Fibroblast of lung (primary cell): Measurements from ENCODE around the gene DPP6. TPM values are rescaled to one million over a fixed set of nuclear protein-coding genes. Genes with fewer than 3 reads are reported as not detected.
A peak's percentile ranks its signal among the peaks of the same experiment; 100 is the strongest.
"Not testable (repeated sequence)": the region's sequence is repeated elsewhere in the genome, so short reads cannot be mapped to it uniquely, and the experiment has no call there.

Experiments used
- DNase-seq, 2 donors: peaks; one replicate each; pipeline versions ENCODE4 v3.0.0 to v3.0.0-alpha.2; 2010; ENCODE audit warnings: low read depth in 2 of 2
- H2AFZ ChIP-seq: 2 replicates; pipeline ENCODE4 v1.5.1; 2012; ENCODE audit warnings: low read length, control low read depth, inconsistent platforms
- H3K27ac ChIP-seq: 2 replicates; pipeline ENCODE4 v1.5.1; 2011; ENCODE audit warnings: low read length, control low read depth; ENCODE audit not compliant: insufficient read depth
- H3K27me3 ChIP-seq: 2 replicates; pipeline ENCODE4 v1.5.1; 2011; ENCODE audit warnings: mild to moderate bottlenecking, low read length; ENCODE audit not compliant: control insufficient read depth, insufficient read depth
- H3K36me3 ChIP-seq: 2 replicates; pipeline ENCODE4 v1.5.1; 2011; ENCODE audit warnings: low read length; ENCODE audit not compliant: control insufficient read depth, insufficient read depth
- H3K4me1 ChIP-seq: 2 replicates; pipeline ENCODE4 v1.5.1; 2011; ENCODE audit warnings: low read length; ENCODE audit not compliant: control insufficient read depth, insufficient read depth; ENCODE audit errors: extremely low read depth
- H3K4me2 ChIP-seq: 2 replicates; pipeline ENCODE4 v1.5.1; 2011; ENCODE audit warnings: low read length, control low read depth; ENCODE audit not compliant: insufficient read depth; ENCODE audit errors: extremely low read depth
- H3K4me3 ChIP-seq, 4 experiments: fragments of 200-600 bp in 1 of 4; sonication (generic) in 1 of 4; replicated peaks in 1 of 4; 2 replicates each; pipeline ENCODE4 v1.5.1; 2011 to 2016; ENCODE audit warnings: low read length in 4 of 4, low read depth in 3 of 4, mild to moderate bottlenecking in 3 of 4, control low read depth in 2 of 4, inconsistent platforms in 1 of 4, mixed read lengths in 1 of 4; ENCODE audit not compliant: insufficient read depth in 1 of 4; ENCODE audit errors: control extremely low read depth in 1 of 4
- H3K79me2 ChIP-seq: 2 replicates; pipeline ENCODE4 v1.5.1; 2012; ENCODE audit warnings: mild to moderate bottlenecking, low read length, inconsistent platforms; ENCODE audit not compliant: control insufficient read depth, insufficient read depth
- H3K9ac ChIP-seq: 2 replicates; pipeline ENCODE4 v1.5.1; 2011; ENCODE audit warnings: mild to moderate bottlenecking, low read length, control low read depth; ENCODE audit not compliant: insufficient read depth
- H3K9me3 ChIP-seq: 2 replicates; pipeline ENCODE4 v1.5.1; 2012; ENCODE audit warnings: low read depth, low read length; ENCODE audit not compliant: control insufficient read depth, insufficient read depth
- H4K20me1 ChIP-seq: 2 replicates; pipeline ENCODE4 v1.5.1; 2011; ENCODE audit warnings: low read length; ENCODE audit not compliant: control insufficient read depth, insufficient read depth; ENCODE audit errors: extremely low read depth
- EZH2 ChIP-seq: IDR thresholded peaks from 2 replicates; pipeline ENCODE4 v1.5.1; 2012; ENCODE audit warnings: low read length, control low read depth, mild to moderate bottlenecking; ENCODE audit errors: missing control alignments
- polyA plus RNA-seq, 2 donors: library from polyadenylated mRNA; depleted of rRNA in 1 of 2; stranded (reverse) in 1 of 2; unstranded in 1 of 2; fragments of >200 nt; gene quantifications; 2 replicates each; pipeline ENCODE4 v1.2.1, GENCODE V29; 2011 to 2012; ENCODE audit warnings: missing spikeins in 1 of 2
- total RNA-seq: library from RNA; depleted of rRNA; stranded (reverse); fragments of >200 nt; gene quantifications from 2 replicates; pipeline ENCODE4 v1.2.1, GENCODE V29; 2014
- TF ChIP-seq, protein P1 (sequence below), 2 donors: IDR thresholded peaks in 1 of 2; conservative IDR thresholded peaks in 1 of 2; 1 replicate in 1 of 2; 2 replicates in 1 of 2; pipeline ENCODE4 v1.5.1; 2011 to 2012; ENCODE audit warnings: low read length in 2 of 2, control low read depth in 1 of 2, inconsistent platforms in 1 of 2, low read depth in 1 of 2, mild to moderate bottlenecking in 1 of 2

The DPP6 gene
- total and polyA plus RNA-seq, 2 donors (not counting 1 experiment from before 2014, with no cell fraction given), result not detected

- H3K36me3 ChIP-seq, result no peaks in the 10 kb centered on the region
- H3K27me3 ChIP-seq, result no peaks in the 10 kb centered on the region
- H3K27ac ChIP-seq, result no peak overlapping the region
- no peak overlapping the region for H2AFZ ChIP-seq
- no peak overlapping the region for H3K4me3 ChIP-seq
- peak in 1 of 2 donors; percentile 59 for DNase-seq
- H3K4me2 ChIP-seq, result no peak overlapping the region
- no peaks in the 10 kb centered on the region for H4K20me1 ChIP-seq
- no peaks in the 10 kb centered on the region for H3K79me2 ChIP-seq
- H3K9me3 ChIP-seq, result no peaks in the 10 kb centered on the region
- peaks cover 3% of the 10 kb centered on the region for H3K4me1 ChIP-seq
- no peak for TF ChIP-seq EZH2
- TF ChIP-seq, protein P1, sequence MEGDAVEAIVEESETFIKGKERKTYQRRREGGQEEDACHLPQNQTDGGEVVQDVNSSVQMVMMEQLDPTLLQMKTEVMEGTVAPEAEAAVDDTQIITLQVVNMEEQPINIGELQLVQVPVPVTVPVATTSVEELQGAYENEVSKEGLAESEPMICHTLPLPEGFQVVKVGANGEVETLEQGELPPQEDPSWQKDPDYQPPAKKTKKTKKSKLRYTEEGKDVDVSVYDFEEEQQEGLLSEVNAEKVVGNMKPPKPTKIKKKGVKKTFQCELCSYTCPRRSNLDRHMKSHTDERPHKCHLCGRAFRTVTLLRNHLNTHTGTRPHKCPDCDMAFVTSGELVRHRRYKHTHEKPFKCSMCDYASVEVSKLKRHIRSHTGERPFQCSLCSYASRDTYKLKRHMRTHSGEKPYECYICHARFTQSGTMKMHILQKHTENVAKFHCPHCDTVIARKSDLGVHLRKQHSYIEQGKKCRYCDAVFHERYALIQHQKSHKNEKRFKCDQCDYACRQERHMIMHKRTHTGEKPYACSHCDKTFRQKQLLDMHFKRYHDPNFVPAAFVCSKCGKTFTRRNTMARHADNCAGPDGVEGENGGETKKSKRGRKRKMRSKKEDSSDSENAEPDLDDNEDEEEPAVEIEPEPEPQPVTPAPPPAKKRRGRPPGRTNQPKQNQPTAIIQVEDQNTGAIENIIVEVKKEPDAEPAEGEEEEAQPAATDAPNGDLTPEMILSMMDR (conservative IDR thresholded peaks at IDR 0.05 in 1 of 2, IDR thresholded peaks at IDR 0.05 in 1 of 2; ENCODE audit: low read depth in 1 of 2, low read length in 2 of 2), result no peak
- no peak overlapping the region for H3K9ac ChIP-seq
Measured at GRCh38 chr7:154931906-154932305, 879.7 kb downstream of the DPP6 start.

DNA sequence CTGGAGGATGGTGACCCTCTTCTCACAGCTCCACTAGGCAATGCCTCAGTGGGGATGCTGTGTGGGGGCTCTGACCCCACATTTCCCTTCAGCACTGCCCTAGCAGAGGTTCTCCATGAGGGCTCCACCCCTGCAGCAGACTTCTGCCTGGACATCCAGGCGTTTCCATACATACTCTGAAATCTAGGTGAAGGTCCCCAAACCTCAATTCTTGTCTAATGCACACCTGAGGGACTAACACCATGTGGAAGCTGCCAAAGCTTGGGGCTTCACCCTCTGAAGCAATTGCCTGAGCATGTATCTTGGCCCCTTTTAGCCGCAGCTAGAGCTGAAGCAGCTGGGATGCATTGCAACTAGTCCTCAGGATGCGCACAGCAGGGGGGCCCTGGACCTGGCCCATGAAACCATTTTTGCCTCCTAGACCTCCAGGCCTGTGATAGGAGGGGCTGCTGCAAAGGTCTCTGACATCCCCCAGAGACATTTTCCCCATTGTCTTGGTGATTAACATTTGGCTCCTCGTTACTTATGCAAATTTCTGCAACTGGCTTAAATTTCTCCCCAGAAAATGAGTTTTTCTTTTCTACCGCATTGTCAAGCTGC lies 882.3 kb downstream of the DPP6 start:
- H4K20me1 ChIP-seq, H3K4me3 ChIP-seq, H3K36me3 ChIP-seq, H3K4me2 ChIP-seq, H3K9ac ChIP-seq, DNase-seq, H3K9me3 ChIP-seq, H2AFZ ChIP-seq, H3K27ac ChIP-seq, H3K4me1 ChIP-seq, H3K79me2 ChIP-seq, H3K27me3 ChIP-seq: not testable (repeated sequence)

DNA sequence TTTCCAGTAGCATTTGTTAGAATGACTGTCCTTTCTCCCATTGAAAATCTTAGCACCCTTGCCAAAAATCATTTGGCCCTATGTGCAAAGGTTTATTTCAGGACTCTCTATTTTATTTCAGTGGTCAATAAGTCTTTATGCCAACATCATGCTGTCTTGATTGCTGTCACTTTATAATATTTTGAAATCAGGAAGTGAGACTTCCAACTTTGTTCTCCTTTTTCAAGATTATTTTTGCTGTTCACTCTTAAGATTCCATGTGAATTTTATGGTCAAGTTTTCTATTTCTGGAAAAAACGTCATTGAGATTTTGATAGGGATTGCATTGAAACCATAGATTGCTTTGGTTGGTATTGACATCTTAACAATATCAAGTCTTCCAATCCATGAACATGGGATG lies 885.6 kb downstream of the DPP6 start:
- Histone ChIP-seq H2AFZ (no peak overlapping the region), H3K36me3 (no peaks in the 10 kb centered on the region), H3K4me3 (no peak overlapping the region), H3K9ac (no peak overlapping the region), H3K4me2 (no peak overlapping the region), H3K27me3 (no peaks in the 10 kb centered on the region), H3K4me1 (no peaks in the 10 kb centered on the region), H3K9me3 (no peaks in the 10 kb centered on the region), H3K79me2 (no peaks in the 10 kb centered on the region), H3K27ac (no peak overlapping the region), H4K20me1 (no peaks in the 10 kb centered on the region)
- DNase-seq, result no peak
- TF ChIP-seq, protein P1 (conservative IDR thresholded peaks at IDR 0.05 in 1 of 2, IDR thresholded peaks at IDR 0.05 in 1 of 2; ENCODE audit: low read depth in 1 of 2, low read length in 2 of 2), result no peak
- TF ChIP-seq EZH2, result no peak
